Uterus (tissue), 4 donors: ENCODE results near the gene RANGRF. TPM values are rescaled to one million over a fixed set of nuclear protein-coding genes. Genes with fewer than 3 reads are reported as not detected.

Experiments used
- DNase-seq, 2 donors: peaks; one replicate each; pipeline ENCODE4 v3.0.0-alpha.2; 2019 to 2020
- H3K27ac ChIP-seq, 2 donors: fragments of 200-600 bp; sonication (generic); 1 replicate in 1 of 2; 2 replicates in 1 of 2; pipeline ENCODE4 v1.5.1; 2016 to 2018
- H3K27me3 ChIP-seq, 2 donors: fragments of 200-600 bp; sonication (generic); one replicate each; pipeline ENCODE4 v1.5.1; 2018 to 2019; ENCODE audit warnings: control low read depth in 1 of 2
- H3K36me3 ChIP-seq, 2 donors: fragments of 200-600 bp; sonication (generic); one replicate each; pipeline ENCODE4 v1.5.1; 2019; ENCODE audit warnings: control low read depth in 1 of 2
- H3K4me1 ChIP-seq, 2 donors: fragments of 200-600 bp; sonication (generic); one replicate each; pipeline ENCODE4 v1.5.1; 2018 to 2019; ENCODE audit warnings: control low read depth in 1 of 2
- H3K4me3 ChIP-seq, 2 donors: fragments of 200-600 bp; sonication (generic); 1 replicate in 1 of 2; 2 replicates in 1 of 2; pipeline ENCODE4 v1.5.1; 2018 to 2019; ENCODE audit warnings: mild to moderate bottlenecking in 1 of 2
- H3K9me3 ChIP-seq, 2 donors: fragments of 200-600 bp; sonication (generic); one replicate each; pipeline ENCODE4 v1.5.1; 2019; ENCODE audit warnings: control low read depth in 1 of 2
- CTCF ChIP-seq, 4 experiments: fragments of 200-600 bp in 2 of 4; fragments of 450-650 bp in 2 of 4; sonication (generic) in 2 of 4; IDR thresholded peaks; one replicate each; pipeline ENCODE4 v1.5.1; 2016 to 2019; ENCODE audit warnings: antibody characterized with exemption in 4 of 4, mild to moderate bottlenecking in 2 of 4, moderate library complexity in 1 of 4
- POLR2A ChIP-seq, 2 donors: fragments of 450-650 bp; IDR thresholded peaks; one replicate each; pipeline ENCODE4 v1.6.1; 2016; ENCODE audit warnings: antibody characterized with exemption in 2 of 2, mild to moderate bottlenecking in 1 of 2, moderate library complexity in 1 of 2
- intact Hi-C: fragments of 100-400 bp; cut with DNase I; formaldehyde crosslinking; loops from one replicate; pipeline ENCODE4 v1.15.1; 2023; ENCODE audit warnings: low total_unique reads
- small RNA-seq: library from RNA; depleted of rRNA; stranded (forward); fragments of <200 nt; gene quantifications from one replicate; pipeline ENCODE3, GENCODE V24; 2016
- total RNA-seq, 4 donors: library from RNA; depleted of rRNA in 3 of 4; stranded (reverse); fragments of >200 nt in 3 of 4; gene quantifications; one replicate each; pipeline versions ENCODE4 v1.1.0 to v1.2.4, GENCODE V29; 2014 to 2023
- donor health status: DM: yes; HTN: yes; CAD: no.

Gene RANGRF
- total RNA-seq, 4 donors from 2014 or later, result 5.1 to 39.6 (median 16.4) TPM

DNA sequence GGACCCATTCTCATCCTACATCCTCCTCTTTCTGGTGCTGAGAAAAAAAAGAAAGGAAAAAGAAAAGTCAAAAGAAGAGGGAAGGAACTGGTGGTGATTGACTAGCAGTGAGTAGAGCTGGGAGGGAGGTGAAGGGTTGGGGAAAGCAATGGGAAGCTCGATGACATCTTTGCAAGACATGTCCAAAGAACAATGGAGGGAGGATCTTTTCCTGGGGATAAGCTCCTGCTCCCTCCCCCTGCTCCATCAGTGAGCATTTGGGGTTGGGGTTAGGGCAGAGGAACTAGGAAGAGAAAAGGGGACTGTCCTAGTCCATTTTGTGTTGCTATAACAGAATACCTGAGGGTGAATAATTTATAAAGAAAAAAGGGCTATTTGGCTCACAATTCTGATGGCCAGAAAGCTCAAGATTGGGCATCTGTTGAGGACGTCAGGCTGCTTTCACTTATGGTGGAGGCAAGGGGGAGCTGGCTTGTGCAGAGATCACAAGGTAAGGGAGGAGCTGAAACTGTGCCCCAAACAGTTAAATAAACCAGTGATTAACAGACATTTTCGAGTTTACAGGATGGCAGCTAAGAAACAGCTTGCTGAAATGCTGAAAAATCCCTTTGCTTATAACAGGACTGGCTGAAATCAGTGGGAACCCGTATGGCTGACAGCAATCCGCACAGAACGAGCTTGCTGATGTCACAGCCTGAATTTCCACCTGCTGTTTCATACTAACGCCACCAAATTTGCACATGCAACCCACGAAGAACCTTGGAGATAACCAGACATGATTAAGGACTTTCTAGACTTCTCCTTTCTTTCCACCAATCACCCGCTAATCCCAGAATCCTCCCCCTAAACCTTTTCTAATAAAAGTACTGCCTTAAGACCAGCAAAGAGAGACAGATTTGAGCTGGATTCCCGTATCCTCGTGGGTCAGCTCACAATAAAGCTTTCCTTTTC lies 49.6 kb downstream of the RANGRF start:
- TF ChIP-seq CTCF (IDR thresholded peaks at IDR 0.05) (no peak), POLR2A (IDR thresholded peaks at IDR 0.05) (no peak)
- no peaks in the 10 kb centered on the region for H3K9me3 ChIP-seq
- H3K4me3 ChIP-seq, result no peak overlapping the region
- H3K27me3 ChIP-seq, result no peaks in the 10 kb centered on the region
- intact Hi-C loops, result no loop called here
- no peak for DNase-seq
- no peak overlapping the region for H3K27ac ChIP-seq
- H3K4me1 ChIP-seq, result no peaks in the 10 kb centered on the region
- no peaks in the 10 kb centered on the region for H3K36me3 ChIP-seq

DNA sequence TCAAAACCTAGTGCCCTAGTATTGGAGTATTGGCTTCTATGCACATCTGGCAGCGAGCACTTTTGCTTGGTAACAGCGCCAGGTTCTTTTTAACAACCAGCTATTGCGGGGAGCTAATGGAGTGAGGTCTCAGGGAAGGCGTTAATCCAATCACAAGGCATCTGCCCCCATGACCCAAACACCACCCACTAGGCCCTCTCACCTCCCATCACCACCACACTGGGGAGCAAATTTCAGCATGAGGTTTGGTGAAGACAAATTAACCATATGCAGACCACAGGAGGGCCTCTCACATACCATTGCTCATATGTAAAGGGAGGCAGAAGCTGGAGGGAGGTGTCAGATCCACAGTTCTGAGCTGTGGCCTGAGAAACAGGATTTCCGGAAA lies 50.3 kb downstream of the RANGRF start:
- H3K27ac ChIP-seq, result no peak overlapping the region
- H3K27me3 ChIP-seq, result no peaks in the 10 kb centered on the region
- intact Hi-C loops, result no loop called here
- no peak for DNase-seq
- no peaks in the 10 kb centered on the region for H3K9me3 ChIP-seq
- TF ChIP-seq POLR2A (IDR thresholded peaks at IDR 0.05), result no peak
- H3K4me1 ChIP-seq, result no peaks in the 10 kb centered on the region
- no peaks in the 10 kb centered on the region for H3K36me3 ChIP-seq
- H3K4me3 ChIP-seq, result no peak overlapping the region

GRCh38 chr17:8339540-8339939 lies 51.1 kb downstream of the RANGRF start, which contains the start of gene ODF4:
ODF4 (plus strand) TSS chr17:8339840; CDS start chr17:8340052, 212 bp downstream.
- H3K4me1 ChIP-seq, result no peaks in the 10 kb centered on the region
- no peaks in the 10 kb centered on the region for H3K9me3 ChIP-seq
- intact Hi-C loops, result no loop called here
- no peaks in the 10 kb centered on the region for H3K36me3 ChIP-seq
- H3K27me3 ChIP-seq, result no peaks in the 10 kb centered on the region
- TF ChIP-seq POLR2A (IDR thresholded peaks at IDR 0.05) (no peak), CTCF (IDR thresholded peaks at IDR 0.05) (no peak)
- no peak within 1 kb of the TSS for H3K27ac ChIP-seq
- no peak for DNase-seq
- no peak within 1 kb of the TSS for H3K4me3 ChIP-seq

Small RNA genes lying within 50 kb of the gene (small RNA-seq; reads per million reads assigned to genes)
- not detected for gene RF00265

Other genes starting within 250 kb of the RANGRF start
- gene ALOX15B, start 249.6 kb upstream of the RANGRF start, total RNA-seq, result 1 to 10 TPM in 1 of 4 donors, under 1 TPM in 2, not detected in 1; 0.14 to 1.5 (median 0.24) TPM
- gene ALOX12B, start 201.0 kb upstream of the RANGRF start, total RNA-seq, result not detected
- gene ALOXE3, start 170.2 kb upstream of the RANGRF start, total RNA-seq, result under 1 TPM in 1 of 4 donors, not detected in 3; 0.26 TPM
- under 1 TPM in 1 of 4 donors, not detected in 3; 0.61 TPM for gene HES7, start 164.6 kb upstream of the RANGRF start, total RNA-seq
- 100 to 1,000 TPM in 3 of 4 donors, 10 to 100 TPM in 1; 20.0 to 396 (median 163) TPM for gene PER1, start 136.3 kb upstream of the RANGRF start, total RNA-seq
- 100 to 1,000 TPM in 1 of 4 donors, 10 to 100 TPM in 2, 1 to 10 TPM in 1; 6.7 to 150 (median 14.1) TPM for gene VAMP2, start 125.7 kb upstream of the RANGRF start, total RNA-seq
- 10 to 100 TPM in 3 of 4 donors, under 1 TPM in 1; 0.77 to 42.6 (median 25.1) TPM for gene TMEM107, start 112.3 kb upstream of the RANGRF start, total RNA-seq
- 1 to 10 TPM in 3 of 4 donors, under 1 TPM in 1; under 0.01 to 9.0 (median 6.1) TPM for gene BORCS6, start 98.5 kb upstream of the RANGRF start, total RNA-seq
- 10 to 100 TPM in 1 of 4 donors, not detected in 3; 12.8 TPM for gene AURKB, start 78.1 kb upstream of the RANGRF start, total RNA-seq
- 10 to 100 TPM in 3 of 4 donors, 1 to 10 TPM in 1; 8.2 to 83.0 (median 20.0) TPM for gene CTC1, start 40.6 kb upstream of the RANGRF start, total RNA-seq
- 10 to 100 TPM; 13.6 to 54.0 (median 40.0) TPM for gene PFAS, start 39.4 kb upstream of the RANGRF start, total RNA-seq
- 1 to 10 TPM in 2 of 4 donors, under 1 TPM in 2; 0.29 to 3.4 (median 0.95) TPM for gene SLC25A35, start 6.7 kb downstream of the RANGRF start, total RNA-seq
- 10 to 100 TPM in 1 of 4 donors, 1 to 10 TPM in 3; 1.0 to 35.5 (median 4.8) TPM for gene ARHGEF15, start 21.6 kb downstream of the RANGRF start, total RNA-seq
- gene ODF4, start 51.2 kb downstream of the RANGRF start, total RNA-seq, result not detected
- over 10,000 TPM in 1 of 4 donors, 1,000 to 10,000 TPM in 3; 2,192 to 15,169 (median 5,752) TPM for gene RPL26, start 94.5 kb downstream of the RANGRF start, total RNA-seq
- gene RNF222, start 109.2 kb downstream of the RANGRF start, total RNA-seq, result not detected
- 100 to 1,000 TPM in 1 of 4 donors, 10 to 100 TPM in 3; 19.5 to 114 (median 63.8) TPM for gene NDEL1, start 147.2 kb downstream of the RANGRF start, total RNA-seq